NB4 (cell line): ENCODE results near the gene MEGF11.

ENCODE experiments used
- DNase-seq: peaks from one replicate; pipeline ENCODE4 v3.0.0; 2010; ENCODE audit warnings: low read depth
- H3K4me3 ChIP-seq: one replicate; pipeline ENCODE4 v1.5.1; 2011; ENCODE audit warnings: mild to moderate bottlenecking, low read depth, low read length, moderate library complexity
- CTCF ChIP-seq: IDR thresholded peaks from one replicate; pipeline ENCODE4 v1.5.1; 2012; ENCODE audit warnings: low read depth, low read length
- MAX ChIP-seq: IDR thresholded peaks from 2 replicates; pipeline ENCODE4 v1.6.1; 2011; ENCODE audit warnings: low read depth, low read length
- MYC ChIP-seq: IDR thresholded peaks from 2 replicates; pipeline ENCODE4 v1.6.1; 2011; ENCODE audit warnings: low read depth, low read length
- POLR2A ChIP-seq: IDR thresholded peaks from 2 replicates; pipeline ENCODE4 v1.6.1; 2011; ENCODE audit warnings: mild to moderate bottlenecking; ENCODE audit not compliant: insufficient read length; ENCODE audit errors: extremely low read depth

The MEGF11 gene

GRCh38 chr15:66241908-66242285 is 11.7 kb downstream of the MEGF11 start:
- DNase-seq, result no peak
- H3K4me3 ChIP-seq, result no peak overlapping the region
- TF ChIP-seq MYC, result no peak
- TF ChIP-seq CTCF, result no peak
- TF ChIP-seq MAX, result no peak
- TF ChIP-seq POLR2A, result no peak

GRCh38 chr15:66241087-66241907 is 12.3 kb downstream of the MEGF11 start:
- H3K4me3 ChIP-seq, result no peak overlapping the region
- no peak for DNase-seq
- TF ChIP-seq CTCF, result no peak
- no peak for TF ChIP-seq MAX
- TF ChIP-seq POLR2A, result no peak
- TF ChIP-seq MYC, result no peak

GRCh38 chr15:66240240-66240794 is 13.2 kb downstream of the MEGF11 start:
- H3K4me3 ChIP-seq, result no peak overlapping the region
- no peak for DNase-seq
- TF ChIP-seq MYC, result no peak
- no peak for TF ChIP-seq POLR2A
- no peak for TF ChIP-seq CTCF
- TF ChIP-seq MAX, result no peak

- no peak overlapping the region for H3K4me3 ChIP-seq
- DNase-seq, result no peak
- TF ChIP-seq CTCF (no peak), POLR2A (no peak), MYC (no peak), MAX (no peak)
These were observed 14.0 kb downstream of the MEGF11 start for GRCh38 chr15:66239514-66239913.

- DNase-seq, result no peak
- H3K4me3 ChIP-seq, result no peak overlapping the region
- TF ChIP-seq CTCF (no peak), MYC (no peak), MAX (no peak), POLR2A (no peak)
These were observed 15.2 kb downstream of the MEGF11 start for GRCh38 chr15:66238318-66238717.
